ENCODE measurements around the gene TAF4B.
"Not testable (repeated sequence)": the region's sequence is repeated elsewhere in the genome, so short reads cannot be mapped to it uniquely, and the experiment has no call there.

TAF4B gene

GRCh38 chr18:26307161-26307773 is 81.0 kb downstream of the TAF4B start:
- DNase-seq, result peak in 10 of 51 donors; percentile 1 to 56 (median 11)

DNA sequence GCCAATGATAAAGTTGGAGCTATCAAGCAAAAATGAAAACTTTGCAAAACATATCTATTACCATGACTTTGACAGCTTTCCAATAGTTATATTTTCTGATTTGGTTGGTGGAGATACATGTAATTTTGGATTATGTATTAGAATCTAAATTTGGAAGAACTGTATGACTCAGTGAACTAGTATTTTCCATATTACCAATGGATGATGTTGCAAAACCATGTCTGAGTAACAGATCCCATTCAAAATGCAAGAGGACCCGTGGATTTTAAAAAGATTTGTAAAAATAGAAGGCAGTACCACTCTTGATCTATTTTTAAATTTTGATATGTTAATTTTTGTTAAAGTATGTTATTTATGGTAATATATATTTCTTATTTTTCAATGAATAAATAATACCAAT is 83.0 kb downstream of the TAF4B start:
- DNase-seq, result no peak

DNA sequence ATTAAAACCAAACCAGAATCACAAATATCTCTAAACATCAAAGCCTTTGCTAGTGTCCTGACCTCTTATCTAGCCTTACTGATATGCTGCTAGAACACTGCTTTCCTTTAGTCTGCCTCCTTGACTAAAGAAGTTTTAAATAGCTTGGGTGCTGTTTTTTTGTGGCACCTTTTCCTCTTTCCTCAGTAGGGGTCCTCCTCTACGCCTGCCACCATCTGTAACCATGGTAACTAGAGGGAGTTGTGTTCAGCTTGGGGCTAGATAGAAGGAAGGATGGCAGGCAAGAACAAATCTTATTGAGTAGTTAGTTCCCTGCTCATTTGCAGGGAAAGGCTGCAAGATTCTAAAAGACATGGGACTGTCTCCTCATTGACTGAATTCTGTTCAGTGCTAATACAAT is 86.0 kb downstream of the TAF4B start:
- DNase-seq, result no peak

DNA sequence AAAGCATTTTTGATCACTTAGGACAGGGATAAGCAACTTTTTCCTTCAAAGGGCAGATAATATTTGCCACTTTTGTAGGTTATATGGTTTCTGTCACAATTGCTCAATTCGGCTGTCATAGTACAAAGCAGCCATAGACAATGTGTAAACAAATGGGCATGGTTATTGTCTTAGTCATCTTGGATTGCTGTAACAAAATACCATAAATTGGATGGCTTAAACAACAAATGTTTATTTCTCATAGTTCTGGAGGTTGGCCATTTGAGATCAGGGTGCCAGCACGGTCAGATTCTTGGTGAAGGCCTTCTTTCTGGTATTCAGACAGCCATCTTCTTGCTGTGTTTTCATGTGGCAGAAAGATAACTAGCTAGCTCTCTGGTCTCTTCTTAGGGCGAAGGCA is 91.2 kb downstream of the TAF4B start:
- DNase-seq, result no peak

GRCh38 chr18:26320686-26321085 is 94.4 kb downstream of the TAF4B start:
- DNase-seq, result no peak

- DNase-seq, result no peak
Observed at GRCh38 chr18:26322890-26323653, 96.8 kb downstream of the TAF4B start.

- DNase-seq, result no peak
Observed at GRCh38 chr18:26325771-26326170, 99.5 kb downstream of the TAF4B start.

GRCh38 chr18:26327062-26327461 is 100.8 kb downstream of the TAF4B start:
- no peak for DNase-seq

GRCh38 chr18:26332991-26333390 is 106.7 kb downstream of the TAF4B start:
- no peak for DNase-seq

DNA sequence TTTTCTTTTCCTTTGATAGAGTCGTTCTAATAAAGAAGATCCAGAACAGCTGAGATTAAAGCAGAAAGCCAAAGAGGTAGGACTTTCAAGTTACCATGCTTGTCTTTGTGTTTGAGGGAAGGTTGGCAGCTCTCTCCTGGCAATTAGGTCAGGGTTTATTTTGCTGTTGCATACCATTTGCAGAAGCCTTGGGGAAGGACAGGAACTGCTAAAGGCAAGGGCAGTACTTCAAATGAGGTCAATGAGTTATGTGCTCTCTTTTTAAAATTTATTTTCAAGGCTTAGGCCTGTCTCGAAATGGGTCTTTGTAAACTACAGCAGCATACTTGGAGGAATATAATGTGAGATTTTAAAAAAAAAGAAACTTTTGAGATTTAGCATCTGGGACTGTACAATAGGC is 108.9 kb downstream of the TAF4B start:
- DNase-seq, result peak in 1 of 51 donors; percentile 5

DNA sequence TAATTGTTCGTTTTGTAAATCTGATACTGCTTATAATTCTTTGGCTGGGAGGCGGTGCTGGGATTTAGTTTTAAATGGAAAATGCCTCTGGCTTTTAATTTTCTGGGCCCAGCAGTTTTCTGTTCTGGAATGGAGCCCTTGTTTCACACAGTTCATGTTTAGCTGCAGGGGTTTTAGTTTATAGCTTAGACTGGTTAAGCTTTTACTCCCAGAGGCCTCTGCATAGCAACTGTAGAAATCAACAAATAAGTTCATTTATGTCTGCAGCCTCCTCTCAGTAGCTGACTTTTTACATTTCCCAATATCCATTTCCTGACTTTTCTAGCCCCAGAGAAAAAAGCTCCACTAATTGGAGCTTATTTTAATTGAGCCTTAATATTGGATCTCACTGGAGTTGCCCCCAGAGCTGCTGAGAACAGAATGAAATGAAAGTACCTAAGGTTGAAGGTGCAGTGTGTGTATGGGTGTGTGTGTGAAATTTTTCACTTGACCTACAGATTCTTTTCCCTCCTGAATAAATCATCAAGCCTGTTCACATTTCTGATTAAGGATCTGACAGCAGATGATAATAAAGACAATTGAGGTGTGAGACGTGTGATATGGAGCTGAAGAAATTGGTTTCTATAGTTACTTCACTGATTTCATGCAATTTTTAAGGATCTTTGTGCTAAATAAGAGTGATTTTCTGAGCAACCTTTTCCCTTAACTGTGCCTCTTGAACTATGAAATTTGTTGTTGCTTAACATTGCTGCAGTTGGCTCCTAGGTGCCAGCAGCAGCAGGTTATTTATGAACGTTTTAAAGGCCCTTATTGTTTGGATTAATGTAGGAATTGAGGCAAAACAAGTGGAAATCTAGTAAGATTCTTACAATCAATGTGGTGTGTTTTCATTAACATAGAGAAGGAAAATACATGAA is 109.6 kb downstream of the TAF4B start:
- peak in 1 of 51 donors; percentile 20 for DNase-seq

DNA sequence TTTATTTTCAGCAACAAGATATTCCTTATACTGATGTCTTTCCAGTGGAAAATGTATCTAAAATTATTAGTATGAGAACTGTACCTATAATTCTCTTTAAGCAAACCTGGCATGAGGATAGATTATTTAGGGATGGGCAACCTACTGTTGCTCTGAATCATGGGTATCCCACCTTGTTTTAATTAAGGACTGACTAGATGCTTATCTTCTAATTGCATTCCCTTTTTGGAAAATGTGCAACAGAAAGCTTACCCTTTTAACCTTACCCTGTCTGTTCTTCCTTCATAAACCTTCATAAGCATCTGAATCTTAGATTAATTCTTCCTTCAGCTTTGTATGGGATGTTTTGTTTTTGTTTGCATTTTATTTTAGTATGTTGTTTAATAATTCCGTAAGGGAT is 110.3 kb downstream of the TAF4B start:
- DNase-seq, result no peak

DNA sequence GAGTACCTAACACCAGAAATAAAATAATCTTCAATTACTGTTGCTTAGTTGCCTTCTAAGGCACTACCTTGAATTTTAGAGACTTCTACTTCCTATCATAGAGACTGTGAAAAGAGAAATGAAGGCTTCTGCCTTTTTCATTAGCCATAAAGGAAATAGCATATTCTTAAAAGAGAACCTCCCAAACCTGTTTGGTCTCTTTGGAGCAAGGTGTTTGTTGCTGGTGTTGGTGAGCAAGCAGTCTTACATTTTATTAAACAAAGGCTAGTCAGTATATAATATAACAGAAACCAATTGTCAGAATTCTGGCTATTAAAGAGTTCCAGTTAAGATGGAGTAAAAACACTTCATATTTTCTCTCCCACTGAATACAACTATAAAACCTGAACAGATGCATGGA is 116.4 kb downstream of the TAF4B start:
- no peak for DNase-seq

DNA sequence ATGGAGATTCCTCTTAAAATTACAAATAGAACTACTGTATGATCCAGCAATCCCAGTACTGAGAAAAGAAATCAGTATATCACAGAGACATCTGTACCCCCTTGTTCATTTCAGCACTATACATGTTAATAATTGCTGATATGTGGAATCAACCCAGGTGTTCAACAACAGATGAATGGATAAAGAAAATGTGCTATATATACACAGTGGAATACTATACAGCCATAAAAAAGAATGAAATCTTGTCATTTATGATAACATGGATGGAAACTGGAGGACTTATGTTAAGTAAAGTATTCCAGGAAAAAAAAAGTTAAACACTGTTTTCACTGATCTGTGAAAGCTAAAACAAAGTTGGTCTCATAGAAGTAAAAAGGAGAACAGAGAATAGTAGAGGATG is 124.7 kb downstream of the TAF4B start:
- no peak for DNase-seq

- no peak for DNase-seq
Observed at GRCh38 chr18:26356045-26356785, 130.0 kb downstream of the TAF4B start.

DNA sequence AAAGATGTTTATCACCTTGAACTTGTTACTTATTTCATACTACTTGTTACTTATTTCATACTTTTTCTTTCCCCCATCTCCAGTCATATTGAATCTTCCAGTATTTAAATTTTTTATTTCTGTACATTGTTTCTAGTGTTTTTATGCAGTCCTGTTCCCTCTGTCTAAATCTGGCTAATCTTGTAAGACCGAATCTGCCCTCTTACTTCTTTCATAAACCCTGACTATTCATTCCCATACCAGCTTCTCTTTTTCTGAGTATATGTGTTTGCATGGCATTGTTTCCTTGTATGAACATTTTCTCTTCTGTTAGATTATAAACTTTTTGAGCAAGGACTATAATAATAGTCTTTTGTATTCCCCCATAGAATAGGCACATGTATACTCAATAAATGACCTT is 131.7 kb downstream of the TAF4B start:
- DNase-seq, result no peak

- no peak for DNase-seq
Observed at GRCh38 chr18:26362021-26362420, 135.8 kb downstream of the TAF4B start.

DNA sequence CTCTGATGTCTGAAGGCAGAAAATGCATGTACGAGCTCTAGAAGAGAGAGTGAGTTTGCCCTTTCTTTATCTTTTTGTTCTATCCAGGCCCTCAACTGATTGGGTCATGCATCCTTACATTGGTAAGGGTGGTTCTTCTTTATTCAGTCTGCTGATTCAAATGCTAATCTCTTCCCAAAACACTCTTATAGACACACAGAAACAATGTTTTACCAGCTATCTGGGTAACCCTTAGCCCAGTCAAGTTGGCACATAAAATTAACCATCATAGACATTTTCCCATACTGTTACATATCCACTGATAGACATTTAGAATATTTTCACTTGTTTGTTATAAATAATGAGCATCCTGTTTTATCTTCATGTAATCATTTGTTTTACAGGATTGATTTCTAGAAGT is 141.2 kb downstream of the TAF4B start:
- no peak for DNase-seq

GRCh38 chr18:26370037-26370436 is 143.8 kb downstream of the TAF4B start:
- DNase-seq, result no peak

DNA sequence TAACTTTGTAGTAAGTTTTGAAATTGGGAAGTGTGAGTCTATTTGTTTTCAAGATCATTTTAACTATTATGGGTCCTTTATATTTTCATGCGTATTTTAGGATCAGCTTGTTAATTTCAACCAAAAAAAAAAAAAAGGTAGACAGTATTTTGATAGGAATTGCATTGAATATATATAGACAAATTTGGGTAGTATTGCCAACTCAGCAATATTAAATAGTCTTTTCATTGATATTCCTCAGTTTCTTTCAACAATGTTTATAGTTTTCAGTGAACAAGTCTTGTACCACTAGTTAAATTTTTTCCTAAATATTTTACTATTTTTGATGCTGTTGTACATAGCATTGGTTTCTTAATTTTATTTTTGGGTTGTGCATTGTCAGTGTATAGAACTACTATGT is 149.9 kb downstream of the TAF4B start:
- no peak for DNase-seq

- no peak for DNase-seq
Observed at GRCh38 chr18:26378701-26379100, 152.5 kb downstream of the TAF4B start.

DNA sequence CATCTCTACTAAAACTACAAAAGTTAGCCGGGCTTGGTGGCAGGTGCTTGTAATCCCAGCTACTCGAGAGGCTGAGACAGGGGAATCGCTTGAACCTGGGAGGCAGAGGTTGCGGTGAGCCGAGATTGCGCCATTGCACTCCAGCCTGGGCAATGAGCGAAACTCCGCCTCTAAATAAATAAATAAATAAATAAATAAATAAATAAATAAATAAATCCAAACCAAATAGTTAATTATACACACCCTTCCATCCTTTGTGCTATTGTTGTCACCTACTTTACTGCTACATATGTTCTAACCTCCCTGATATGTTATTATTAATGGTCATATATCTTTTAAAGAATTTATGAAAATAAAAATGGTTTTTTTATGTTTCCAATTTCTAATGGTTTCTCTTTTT is 155.3 kb downstream of the TAF4B start:
- DNase-seq, result not testable (repeated sequence)

All from hypothalamus (tissue), 51 donors.